GF-D8 (cell line): ENCODE data around the gene CLIP1.
A peak's percentile ranks its signal among the peaks of the same experiment; 100 is the strongest.
"Not testable (repeated sequence)": the region's sequence is repeated elsewhere in the genome, so short reads cannot be mapped to it uniquely, and the experiment has no call there.

Experiments used
- DNase-seq: peaks from one replicate; lab custom pipeline; 2025; lab: John Stamatoyannopoulos, UW

The CLIP1 gene

GRCh38 chr12:122421821-122422729 lies at the start of gene CLIP1:
CLIP1 (minus strand) TSS chr12:122422669; CDS start chr12:122380452, 42,217 bp downstream.
- no peak for DNase-seq

GRCh38 chr12:122471324-122472226 lies 49.1 kb upstream of the CLIP1 start:
- DNase-seq, result peak; percentile 31

- DNase-seq, result not testable (repeated sequence)
Observed at GRCh38 chr12:122470576-122470975, 48.1 kb upstream of the CLIP1 start.

DNA sequence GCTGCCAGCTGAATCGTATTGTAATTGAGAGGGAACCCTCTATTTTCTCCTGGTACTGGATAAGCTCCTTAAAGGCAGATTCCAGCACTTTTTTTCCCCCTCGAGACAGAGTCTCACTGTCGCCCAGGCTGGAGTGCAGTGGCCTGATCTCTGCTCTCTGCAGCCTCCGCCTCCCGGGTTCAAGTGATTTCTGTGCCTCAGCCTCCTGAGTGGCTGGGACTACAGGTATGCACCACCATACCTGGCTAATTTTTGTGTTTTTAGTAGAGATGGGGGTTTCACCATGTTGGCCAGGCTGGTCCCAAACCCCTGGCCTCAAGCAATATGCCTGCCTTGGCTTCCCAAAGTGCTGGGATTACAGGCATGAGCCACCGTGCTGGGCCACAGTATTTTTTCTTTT lies 47.4 kb upstream of the CLIP1 start:
- DNase-seq, result not testable (repeated sequence)

- DNase-seq, result no peak
Observed at GRCh38 chr12:122467983-122468382, 45.5 kb upstream of the CLIP1 start.

- not testable (repeated sequence) for DNase-seq
Observed at GRCh38 chr12:122464317-122465042, 42.0 kb upstream of the CLIP1 start.

DNA sequence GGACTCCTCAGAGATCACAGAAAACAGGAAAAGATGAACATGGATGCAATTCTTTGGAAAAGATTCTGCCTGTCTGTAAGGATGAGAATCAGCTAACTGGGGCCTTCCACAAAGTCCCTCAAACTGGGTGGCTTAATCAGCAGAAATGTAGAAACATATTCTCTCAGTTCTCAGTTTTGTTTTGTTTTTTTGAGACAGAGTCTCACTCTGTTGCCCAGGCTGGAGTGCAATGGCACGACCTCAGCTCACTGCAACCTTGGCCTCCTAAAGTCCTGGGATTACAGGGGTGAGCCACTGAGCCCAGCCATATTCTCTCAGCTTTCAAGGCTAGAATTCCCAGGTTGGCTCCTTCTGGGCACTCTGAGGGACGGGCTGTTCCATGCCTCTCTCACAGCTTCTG lies 38.2 kb upstream of the CLIP1 start:
- no peak for DNase-seq

DNA sequence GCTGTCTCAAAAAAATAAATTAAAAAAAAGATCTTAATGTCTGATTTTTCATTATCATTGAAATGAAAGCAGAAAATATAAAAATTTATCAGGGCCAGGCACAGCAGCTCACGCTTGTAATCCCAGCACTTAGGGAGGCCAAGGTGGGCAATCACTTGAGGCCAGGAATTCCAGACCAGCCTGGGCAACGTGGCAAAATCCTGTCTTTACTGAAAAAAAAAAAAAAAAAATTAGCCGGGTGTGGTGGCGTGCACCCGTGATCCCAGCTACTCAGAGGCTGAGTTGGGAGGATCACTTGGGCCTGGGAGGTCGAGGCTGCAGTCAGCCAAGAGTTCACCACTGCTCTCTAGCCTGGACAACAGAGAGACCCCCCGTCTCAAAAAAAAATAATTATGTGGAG lies 37.6 kb upstream of the CLIP1 start:
- no peak for DNase-seq

GRCh38 chr12:122459211-122459610 lies 36.7 kb upstream of the CLIP1 start:
- no peak for DNase-seq

- DNase-seq, result no peak
Observed at GRCh38 chr12:122458105-122459035, 35.9 kb upstream of the CLIP1 start.

- DNase-seq, result no peak
Observed at GRCh38 chr12:122457627-122458026, 35.2 kb upstream of the CLIP1 start.

- no peak for DNase-seq
Observed at GRCh38 chr12:122454739-122455138, 32.3 kb upstream of the CLIP1 start.

GRCh38 chr12:122454250-122454721 lies 31.8 kb upstream of the CLIP1 start:
- DNase-seq, result no peak

DNA sequence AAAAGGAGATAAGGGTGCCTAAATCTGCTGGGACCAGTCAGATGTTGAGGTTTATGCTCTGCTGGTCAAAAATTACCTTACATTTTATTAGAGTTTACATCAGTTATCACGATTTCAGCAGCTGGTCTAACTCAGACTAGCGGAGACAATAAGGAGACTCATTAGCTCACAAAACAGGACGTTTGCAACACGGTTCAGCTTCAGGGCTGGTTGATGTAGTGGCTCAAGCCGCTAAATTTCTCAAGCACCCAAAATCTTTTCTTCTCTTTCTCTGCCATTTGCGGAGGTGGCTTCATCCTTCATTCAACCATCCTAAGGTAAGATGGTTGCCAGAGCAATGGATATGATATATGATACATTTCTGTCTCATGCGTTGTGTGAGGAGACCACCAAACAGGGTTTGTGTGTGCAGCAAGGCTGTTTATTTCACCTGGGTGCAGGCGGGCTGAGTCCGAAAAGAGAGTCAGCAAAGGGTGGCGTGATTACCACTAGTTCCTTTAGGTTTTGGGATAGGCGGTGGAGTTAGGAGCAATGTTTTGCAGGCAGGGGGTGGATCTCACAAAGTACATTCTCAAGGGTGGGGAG lies 30.3 kb upstream of the CLIP1 start:
- DNase-seq, result no peak

GRCh38 chr12:122449317-122449716 lies 26.8 kb upstream of the CLIP1 start:
- DNase-seq, result peak; percentile 20

GRCh38 chr12:122447825-122448224 lies 25.4 kb upstream of the CLIP1 start:
- DNase-seq, result not testable (repeated sequence)

- DNase-seq, result not testable (repeated sequence)
Observed at GRCh38 chr12:122446390-122446789, 23.9 kb upstream of the CLIP1 start.

- not testable (repeated sequence) for DNase-seq
Observed at GRCh38 chr12:122444071-122444470, 21.6 kb upstream of the CLIP1 start.

DNA sequence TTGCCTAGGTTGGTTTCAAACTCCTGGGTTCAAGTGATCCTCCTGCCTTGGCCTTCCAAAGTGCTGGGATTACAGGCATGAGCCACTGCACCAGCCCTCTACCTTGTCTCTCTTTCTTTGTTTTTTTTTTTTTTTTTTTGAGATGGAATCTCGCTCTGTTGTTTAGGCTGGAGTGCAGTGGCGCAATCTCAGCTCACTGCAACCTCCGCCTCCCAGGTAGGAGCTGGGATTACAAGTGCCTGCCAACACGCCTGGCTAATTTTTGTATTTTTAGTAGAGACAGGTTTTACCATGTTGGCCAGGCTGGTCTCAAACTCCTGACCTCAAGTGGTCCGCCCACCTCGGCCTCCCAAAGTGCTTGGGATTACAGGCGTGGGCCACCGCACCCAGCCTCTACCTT lies 16.4 kb upstream of the CLIP1 start:
- DNase-seq, result not testable (repeated sequence)

DNA sequence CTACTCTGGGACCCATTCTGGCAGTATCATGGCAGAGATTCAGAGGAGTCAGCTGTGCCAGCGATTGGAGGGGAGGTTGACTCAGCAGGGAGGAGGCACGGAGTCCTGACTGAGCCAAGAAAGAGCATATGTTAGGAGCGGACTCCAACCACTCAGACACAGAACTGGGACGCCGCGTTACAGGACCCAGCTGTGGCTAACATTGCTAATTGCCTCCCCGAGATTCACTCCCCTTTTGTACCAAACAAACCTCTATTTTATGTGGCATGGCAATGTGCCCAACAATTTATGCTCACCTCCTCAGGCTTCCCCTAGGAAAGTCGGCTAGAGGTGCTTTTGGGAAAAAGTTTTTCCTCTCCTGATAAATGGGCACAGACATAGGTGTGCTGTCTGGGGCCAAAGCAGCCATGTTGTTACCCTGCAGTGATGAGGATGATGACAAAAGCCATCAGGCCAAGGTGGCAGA lies 15.2 kb upstream of the CLIP1 start:
- no peak for DNase-seq
